Peyer's patch (tissue), 4 donors: ENCODE results near the gene STX10. TPM values are rescaled to one million over a fixed set of nuclear protein-coding genes. Genes with fewer than 3 reads are reported as not detected.

Experiments used
- DNase-seq, 3 donors: peaks; one replicate each; pipeline ENCODE4 v3.0.0-alpha.2; 2017 to 2019
- H3K27ac ChIP-seq, 4 donors: fragments of 200-600 bp; sonication (generic); one replicate each; pipeline ENCODE4 v1.5.1; 2016 to 2019
- H3K27me3 ChIP-seq, 2 donors: fragments of 200-600 bp; sonication (generic); one replicate each; pipeline ENCODE4 v1.5.1; 2019
- H3K36me3 ChIP-seq, 3 donors: fragments of 200-600 bp; sonication (generic); one replicate each; pipeline ENCODE4 v1.5.1; 2016 to 2019
- H3K4me1 ChIP-seq, 4 donors: fragments of 200-600 bp; sonication (generic); one replicate each; pipeline ENCODE4 v1.5.1; 2016 to 2019
- H3K4me3 ChIP-seq, 4 donors: fragments of 200-600 bp; sonication (generic); 1 replicate in 3 of 4; 2 replicates in 1 of 4; pipeline ENCODE4 v1.5.1; 2016 to 2019; ENCODE audit warnings: mild to moderate bottlenecking in 1 of 4
- H3K9me3 ChIP-seq, 4 donors: fragments of 200-600 bp; sonication (generic); one replicate each; pipeline ENCODE4 v1.5.1; 2016 to 2019; ENCODE audit warnings: mild to moderate bottlenecking in 1 of 4
- CTCF ChIP-seq, 6 experiments: fragments of 450-650 bp in 4 of 6; fragments of 200-600 bp in 2 of 6; sonication (generic) in 1 of 6; IDR thresholded peaks; one replicate each; pipeline ENCODE4 v1.5.1; 2017 to 2019; ENCODE audit warnings: antibody characterized with exemption in 6 of 6, mild to moderate bottlenecking in 3 of 6, moderate library complexity in 1 of 6
- POLR2A ChIP-seq, 2 donors: fragments of 450-650 bp; IDR thresholded peaks; one replicate each; pipeline ENCODE4 v1.5.1; 2017; ENCODE audit warnings: antibody characterized with exemption in 2 of 2, mild to moderate bottlenecking in 2 of 2, moderate library complexity in 2 of 2
- total RNA-seq, 4 donors: library from RNA; depleted of rRNA; stranded (reverse); fragments of >200 nt; gene quantifications; one replicate each; pipeline ENCODE4 v1.1.0, GENCODE V29; 2016

Gene STX10
- total RNA-seq, 4 donors from 2014 or later: 78.1 to 199 (median 107) TPM

GRCh38 chr19:13132471-13133180 lies 17.5 kb downstream of the STX10 start:
- Histone ChIP-seq H3K27ac (no peak overlapping the region), H3K36me3 (peaks cover 0 to 28% (median 0%) of the 10 kb centered on the region in 3 donors), H3K27me3 (no peaks in the 10 kb centered on the region), H3K9me3 (no peaks in the 10 kb centered on the region), H3K4me3 (no peak overlapping the region), H3K4me1 (no peaks in the 10 kb centered on the region)
- no peak for DNase-seq
- TF ChIP-seq POLR2A (IDR thresholded peaks at IDR 0.05) (no peak), CTCF (IDR thresholded peaks at IDR 0.05) (no peak)

DNA sequence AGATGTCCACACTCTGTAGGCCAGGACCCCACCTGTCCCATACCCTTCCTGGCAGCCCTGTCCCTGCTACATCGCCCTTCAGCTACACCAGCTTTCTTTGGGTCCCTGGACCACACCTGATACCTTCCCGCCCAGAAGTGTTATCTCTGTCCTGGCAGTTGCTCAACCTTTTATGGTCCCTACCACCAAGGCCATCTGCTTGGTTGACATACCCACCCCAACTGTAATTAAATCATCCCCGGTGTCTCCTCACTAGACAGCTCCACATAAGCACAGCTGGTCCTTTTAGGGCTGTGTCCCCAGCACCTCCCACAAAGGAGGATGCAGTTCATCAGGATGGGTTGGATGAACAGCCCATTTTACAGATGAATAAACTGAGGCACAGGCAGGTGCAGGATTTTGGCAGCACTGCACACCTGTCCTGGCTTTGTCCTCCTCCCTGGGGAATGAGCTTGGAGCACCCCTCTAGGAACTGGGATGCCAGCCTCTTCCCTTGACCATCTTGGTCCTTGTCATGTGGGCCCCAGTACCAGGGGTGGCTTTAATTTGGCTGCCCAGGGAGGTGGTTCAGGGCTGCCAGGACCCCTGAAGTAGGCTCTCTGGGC lies 19.2 kb downstream of the STX10 start:
- Histone ChIP-seq H3K27ac (no peak overlapping the region), H3K4me3 (no peak overlapping the region), H3K9me3 (no peaks in the 10 kb centered on the region), H3K27me3 (no peaks in the 10 kb centered on the region), H3K36me3 (peaks cover 0 to 18% (median 0%) of the 10 kb centered on the region in 3 donors), H3K4me1 (no peaks in the 10 kb centered on the region)
- no peak for TF ChIP-seq CTCF (IDR thresholded peaks at IDR 0.05)
- TF ChIP-seq POLR2A (IDR thresholded peaks at IDR 0.05): no peak
- DNase-seq: no peak

DNA sequence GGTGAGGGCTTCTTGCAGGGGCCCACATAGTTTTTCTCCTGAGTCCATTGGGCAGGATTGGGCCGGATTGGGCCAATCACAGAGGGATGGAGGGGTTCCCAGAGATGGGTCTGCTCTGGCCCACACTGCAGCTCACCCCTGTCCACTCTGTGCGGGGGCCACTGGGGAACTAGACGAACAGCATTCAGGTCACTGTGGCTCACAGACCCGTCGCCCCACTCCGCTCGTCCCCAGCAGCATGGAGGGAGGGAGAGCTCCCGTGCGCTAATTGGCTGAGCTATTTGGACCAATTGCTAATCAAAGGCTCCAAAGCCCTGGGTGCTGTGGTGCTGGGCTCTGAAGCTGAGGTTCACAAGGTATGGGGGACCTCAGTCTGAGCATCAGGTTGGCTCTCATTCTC lies 20.8 kb downstream of the STX10 start:
- H3K4me3 ChIP-seq: no peak overlapping the region
- H3K36me3 ChIP-seq: peaks cover 0 to 7% (median 0%) of the 10 kb centered on the region in 3 donors
- no peaks in the 10 kb centered on the region for H3K9me3 ChIP-seq
- no peak for TF ChIP-seq POLR2A (IDR thresholded peaks at IDR 0.05)
- no peaks in the 10 kb centered on the region for H3K27me3 ChIP-seq
- no peaks in the 10 kb centered on the region for H3K4me1 ChIP-seq
- no peak for DNase-seq
- H3K27ac ChIP-seq: no peak overlapping the region

DNA sequence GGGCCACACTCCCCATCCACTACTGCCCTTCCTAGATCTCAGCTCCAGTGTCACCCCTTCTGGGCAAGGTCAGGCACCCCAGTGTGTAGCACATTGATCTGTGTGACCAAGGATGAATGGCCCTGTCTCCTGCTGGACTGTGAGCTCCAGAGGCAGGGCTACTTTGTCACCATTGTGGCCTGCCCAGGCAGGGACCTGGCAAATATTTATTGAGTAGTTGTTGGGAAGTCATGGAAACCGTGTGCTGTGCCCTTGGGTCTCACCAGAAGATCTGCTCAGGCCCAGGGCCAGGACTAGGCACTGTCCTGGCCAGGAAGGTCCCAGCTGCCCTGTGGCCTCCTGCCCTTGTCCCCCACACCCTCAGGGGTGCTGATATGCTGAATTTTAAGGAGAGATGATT lies 21.6 kb downstream of the STX10 start:
- no peaks in the 10 kb centered on the region for H3K9me3 ChIP-seq
- no peak overlapping the region for H3K4me3 ChIP-seq
- no peaks in the 10 kb centered on the region for H3K4me1 ChIP-seq
- no peak overlapping the region for H3K27ac ChIP-seq
- no peaks in the 10 kb centered on the region for H3K27me3 ChIP-seq
- H3K36me3 ChIP-seq: peaks cover 0 to 7% (median 0%) of the 10 kb centered on the region in 3 donors
- TF ChIP-seq POLR2A (IDR thresholded peaks at IDR 0.05): no peak
- TF ChIP-seq CTCF (IDR thresholded peaks at IDR 0.05): no peak
- no peak for DNase-seq

DNA sequence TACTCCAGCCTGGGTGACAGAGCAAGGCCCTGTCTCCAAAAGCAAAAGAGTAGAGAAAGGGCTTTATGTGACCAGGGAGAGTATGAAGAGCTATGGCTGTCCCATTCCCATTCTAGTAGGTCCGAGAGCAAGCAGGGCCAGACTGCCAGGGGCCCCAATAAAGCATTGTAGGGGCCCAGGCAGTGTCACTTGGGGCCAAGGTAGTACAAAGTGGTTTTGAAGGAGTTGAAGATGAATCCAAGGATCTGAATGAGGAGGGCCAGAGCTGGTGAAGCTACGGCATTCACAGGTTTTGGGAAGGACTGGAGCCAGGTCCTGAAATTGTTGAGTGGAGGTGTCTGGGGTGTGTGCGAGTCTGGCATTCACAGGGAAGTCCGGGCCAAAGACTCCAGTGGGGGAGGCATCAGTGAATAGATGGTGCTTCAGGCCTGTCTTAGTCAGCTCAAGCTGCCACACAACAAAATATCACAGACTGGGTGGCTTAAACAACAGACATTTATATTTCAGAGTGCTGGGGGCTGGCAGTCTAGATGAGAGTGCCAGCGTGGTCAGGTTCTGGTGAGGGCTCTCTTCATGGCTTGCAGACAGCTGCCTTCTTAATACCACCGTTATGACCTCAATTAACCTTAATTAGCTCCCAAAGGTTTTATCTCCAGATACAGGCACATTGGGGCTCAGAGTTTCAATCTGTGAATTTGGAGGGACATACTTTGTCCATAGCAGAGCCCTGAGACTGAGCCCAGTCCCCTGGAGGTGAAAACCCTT lies 22.2 kb downstream of the STX10 start:
- DNase-seq: no peak
- Histone ChIP-seq H3K36me3 (peaks cover 0 to 7% (median 0%) of the 10 kb centered on the region in 3 donors), H3K27me3 (no peaks in the 10 kb centered on the region), H3K9me3 (no peaks in the 10 kb centered on the region), H3K27ac (no peak overlapping the region), H3K4me1 (no peaks in the 10 kb centered on the region), H3K4me3 (no peak overlapping the region)
- TF ChIP-seq CTCF (IDR thresholded peaks at IDR 0.05) (no peak), POLR2A (IDR thresholded peaks at IDR 0.05) (no peak)

GRCh38 chr19:13127051-13127450 lies 23.1 kb downstream of the STX10 start:
- H3K36me3 ChIP-seq: peaks cover 0 to 7% (median 0%) of the 10 kb centered on the region in 3 donors
- H3K4me1 ChIP-seq: peaks cover 0 to 6% (median 0%) of the 10 kb centered on the region in 4 donors
- no peak for TF ChIP-seq CTCF (IDR thresholded peaks at IDR 0.05)
- no peak for TF ChIP-seq POLR2A (IDR thresholded peaks at IDR 0.05)
- no peak overlapping the region for H3K4me3 ChIP-seq
- H3K27me3 ChIP-seq: no peaks in the 10 kb centered on the region
- no peak overlapping the region for H3K27ac ChIP-seq
- no peaks in the 10 kb centered on the region for H3K9me3 ChIP-seq
- no peak for DNase-seq
